Measurements from ENCODE around the gene OR2T35.

- TF ChIP-seq, protein P1, sequence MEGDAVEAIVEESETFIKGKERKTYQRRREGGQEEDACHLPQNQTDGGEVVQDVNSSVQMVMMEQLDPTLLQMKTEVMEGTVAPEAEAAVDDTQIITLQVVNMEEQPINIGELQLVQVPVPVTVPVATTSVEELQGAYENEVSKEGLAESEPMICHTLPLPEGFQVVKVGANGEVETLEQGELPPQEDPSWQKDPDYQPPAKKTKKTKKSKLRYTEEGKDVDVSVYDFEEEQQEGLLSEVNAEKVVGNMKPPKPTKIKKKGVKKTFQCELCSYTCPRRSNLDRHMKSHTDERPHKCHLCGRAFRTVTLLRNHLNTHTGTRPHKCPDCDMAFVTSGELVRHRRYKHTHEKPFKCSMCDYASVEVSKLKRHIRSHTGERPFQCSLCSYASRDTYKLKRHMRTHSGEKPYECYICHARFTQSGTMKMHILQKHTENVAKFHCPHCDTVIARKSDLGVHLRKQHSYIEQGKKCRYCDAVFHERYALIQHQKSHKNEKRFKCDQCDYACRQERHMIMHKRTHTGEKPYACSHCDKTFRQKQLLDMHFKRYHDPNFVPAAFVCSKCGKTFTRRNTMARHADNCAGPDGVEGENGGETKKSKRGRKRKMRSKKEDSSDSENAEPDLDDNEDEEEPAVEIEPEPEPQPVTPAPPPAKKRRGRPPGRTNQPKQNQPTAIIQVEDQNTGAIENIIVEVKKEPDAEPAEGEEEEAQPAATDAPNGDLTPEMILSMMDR (IDR thresholded peaks at IDR 0.05; ENCODE audit: insufficient read depth, low read length, poor library complexity, severe bottlenecking): no peak
- no peak for TF ChIP-seq EZH2phosphoT487 (conservative IDR thresholded peaks at IDR 0.05; ENCODE audit: low read length)
Measured at GRCh38 chr1:248625166-248625565, 19.9 kb downstream of the OR2T35 start.

Measured in SU-DHL-6 (cell line).